ENCODE data around the gene ZNF516. TPM values are rescaled to one million over a fixed set of nuclear protein-coding genes. Genes with fewer than 3 reads are reported as not detected.

ZNF516 gene
- polyA plus RNA-seq, 3 donors, result 5.0 to 41.9 (median 8.6) TPM

DNA sequence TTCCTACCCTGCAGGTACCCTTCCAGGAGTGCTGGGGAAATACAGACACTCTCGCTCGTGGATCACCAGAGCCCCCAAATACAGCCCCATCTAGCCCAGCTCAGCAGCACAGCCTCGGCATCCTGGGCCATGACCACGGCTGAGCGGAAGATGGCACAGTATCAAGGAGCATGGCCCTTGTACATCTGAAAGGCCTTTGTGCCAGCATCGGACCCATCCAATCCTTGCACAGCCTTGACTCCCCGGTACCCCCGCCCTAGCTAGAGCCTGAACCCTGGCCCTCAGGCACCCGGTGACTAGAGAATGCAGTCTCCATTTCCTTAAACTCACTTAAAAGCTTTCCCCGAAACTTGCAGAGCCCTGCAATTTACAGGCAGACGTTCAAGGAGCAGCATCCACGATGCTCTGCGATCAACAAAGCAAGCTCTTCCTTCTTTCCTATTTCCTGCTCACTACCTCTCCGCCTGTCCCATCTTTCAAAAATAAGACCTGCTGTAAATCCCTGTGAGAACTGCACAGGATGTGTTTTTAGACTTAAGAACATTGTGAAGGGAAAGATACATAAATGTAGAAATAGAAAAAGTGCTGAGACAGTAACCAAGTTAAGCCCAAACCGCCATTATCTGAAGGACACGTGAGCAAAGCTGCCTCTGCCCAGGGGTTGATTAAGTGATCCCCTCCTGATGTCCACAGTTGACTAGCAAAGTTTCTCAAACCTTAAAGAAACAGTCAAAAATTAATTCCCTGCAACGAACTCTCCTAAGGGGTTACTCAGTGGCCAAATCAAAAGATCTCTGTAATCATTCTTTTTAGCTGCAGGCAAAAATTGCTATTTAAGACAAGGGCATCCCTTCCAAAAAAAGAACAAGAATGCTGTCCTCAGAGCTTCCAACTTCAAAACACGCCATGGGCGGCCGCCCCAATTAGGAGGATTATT lies 48.5 kb downstream of the ZNF516 start:
- peak overlapping the region; percentile 34 to 90 for H3K27ac ChIP-seq (ENCODE audit: low read depth in 1 of 2, low read length in 2 of 2)
- TF ChIP-seq, protein P1, sequence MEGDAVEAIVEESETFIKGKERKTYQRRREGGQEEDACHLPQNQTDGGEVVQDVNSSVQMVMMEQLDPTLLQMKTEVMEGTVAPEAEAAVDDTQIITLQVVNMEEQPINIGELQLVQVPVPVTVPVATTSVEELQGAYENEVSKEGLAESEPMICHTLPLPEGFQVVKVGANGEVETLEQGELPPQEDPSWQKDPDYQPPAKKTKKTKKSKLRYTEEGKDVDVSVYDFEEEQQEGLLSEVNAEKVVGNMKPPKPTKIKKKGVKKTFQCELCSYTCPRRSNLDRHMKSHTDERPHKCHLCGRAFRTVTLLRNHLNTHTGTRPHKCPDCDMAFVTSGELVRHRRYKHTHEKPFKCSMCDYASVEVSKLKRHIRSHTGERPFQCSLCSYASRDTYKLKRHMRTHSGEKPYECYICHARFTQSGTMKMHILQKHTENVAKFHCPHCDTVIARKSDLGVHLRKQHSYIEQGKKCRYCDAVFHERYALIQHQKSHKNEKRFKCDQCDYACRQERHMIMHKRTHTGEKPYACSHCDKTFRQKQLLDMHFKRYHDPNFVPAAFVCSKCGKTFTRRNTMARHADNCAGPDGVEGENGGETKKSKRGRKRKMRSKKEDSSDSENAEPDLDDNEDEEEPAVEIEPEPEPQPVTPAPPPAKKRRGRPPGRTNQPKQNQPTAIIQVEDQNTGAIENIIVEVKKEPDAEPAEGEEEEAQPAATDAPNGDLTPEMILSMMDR (IDR thresholded peaks at IDR 0.05), result no peak
- no peaks in the 10 kb centered on the region for H3K9me3 ChIP-seq (replicated peaks in 1 of 2; ENCODE audit: control insufficient read depth in 1 of 2, insufficient read depth in 1 of 2, low read length in 2 of 2)
- H3K4me2 ChIP-seq (replicated peaks; ENCODE audit: extremely low read depth, low read length, poor library complexity, severe bottlenecking), result no peak overlapping the region
- H3K9ac ChIP-seq (ENCODE audit: insufficient read depth, low read length, poor library complexity, severe bottlenecking), result no peak overlapping the region
- H3K36me3 ChIP-seq (replicated peaks in 1 of 2; ENCODE audit: control insufficient read depth in 1 of 2, insufficient read depth in 2 of 2, low read length in 2 of 2), result peaks cover 24 to 36% of the 10 kb centered on the region in 2 donors
- H3K4me3 ChIP-seq (replicated peaks in 1 of 3; ENCODE audit: low read depth in 2 of 3, low read length in 3 of 3), result no peak overlapping the region
- DNase-seq, result no peak
- H3K9me3 Mint-ChIP-seq, result peaks cover 0 to 5% (median 1%) of the 10 kb centered on the region in 7 donors
- WGBS (ENCODE audit: insufficient coverage), result 91% methylated on average over 15 of the region's 20 CpGs
- peaks cover 59 to 65% of the 10 kb centered on the region in 2 donors for H3K4me1 ChIP-seq (ENCODE audit: control insufficient read depth in 1 of 2, insufficient read depth in 2 of 2, low read length in 2 of 2)
- no peak overlapping the region for H3K4me3 Mint-ChIP-seq
- peaks cover 0 to 2% (median 0%) of the 10 kb centered on the region in 3 donors for H3K27me3 Mint-ChIP-seq (ENCODE audit: low read depth in 3 of 3)
- H3K36me3 Mint-ChIP-seq, result peaks cover 24 to 58% of the 10 kb centered on the region in 2 donors
- H3K4me1 Mint-ChIP-seq, result peaks cover 63% of the 10 kb centered on the region
- no peaks in the 10 kb centered on the region for H3K27me3 ChIP-seq (ENCODE audit: control insufficient read depth in 2 of 2, insufficient read depth in 2 of 2, low read length in 2 of 2)
- intact Hi-C loops (cut with micrococcal nuclease), result loop anchor here in 1 of 2 donors (5.0 kb wide), 1 partner anchor 41 kb away; no protein-coding TSS in a partner anchor
- H2AFZ ChIP-seq (ENCODE audit: insufficient read depth, low read depth, low read length, poor library complexity, severe bottlenecking), result no peak overlapping the region
- peaks cover 97% of the 10 kb centered on the region for H4K20me1 ChIP-seq (ENCODE audit: insufficient read depth, low read length)
- H3K27ac Mint-ChIP-seq, result peak overlapping the region; percentile 2 to 97 (median 86)
- H3K79me2 ChIP-seq (ENCODE audit: insufficient read depth, low read length), result peaks cover 100% of the 10 kb centered on the region

DNA sequence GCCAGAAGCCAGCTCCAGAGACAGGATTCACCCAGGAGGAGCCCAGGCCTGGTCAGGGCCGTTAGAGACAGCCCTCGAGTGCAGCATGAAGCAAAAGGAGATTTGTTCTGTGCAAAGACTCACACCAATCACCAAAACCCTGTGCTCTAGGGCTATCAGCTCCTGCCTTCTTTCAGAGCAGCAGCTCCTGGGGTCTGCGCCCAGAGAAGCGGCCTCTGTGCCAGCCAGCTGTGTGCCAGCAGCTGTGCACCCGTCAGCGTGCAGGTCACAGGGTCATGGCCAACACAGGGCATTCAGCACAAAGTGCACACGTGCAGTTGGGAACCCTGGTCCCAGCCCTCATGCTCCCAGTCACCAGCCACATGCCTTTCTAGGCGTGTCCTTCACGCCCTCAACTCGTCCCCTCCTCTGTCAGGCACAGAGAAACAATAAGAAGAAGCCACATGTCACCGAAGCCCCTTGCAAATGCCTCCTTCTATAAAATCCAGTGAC lies 49.3 kb downstream of the ZNF516 start:
- Histone ChIP-seq H3K9me3 (replicated peaks in 1 of 2; ENCODE audit: control insufficient read depth in 1 of 2, insufficient read depth in 1 of 2, low read length in 2 of 2) (no peaks in the 10 kb centered on the region), H3K36me3 (replicated peaks in 1 of 2; ENCODE audit: control insufficient read depth in 1 of 2, insufficient read depth in 2 of 2, low read length in 2 of 2) (peaks cover 28 to 43% of the 10 kb centered on the region in 2 donors), H3K9ac (ENCODE audit: insufficient read depth, low read length, poor library complexity, severe bottlenecking) (no peak overlapping the region), H3K4me1 (ENCODE audit: control insufficient read depth in 1 of 2, insufficient read depth in 2 of 2, low read length in 2 of 2) (peaks cover 51 to 58% of the 10 kb centered on the region in 2 donors), H3K4me2 (replicated peaks; ENCODE audit: extremely low read depth, low read length, poor library complexity, severe bottlenecking) (no peak overlapping the region), H2AFZ (ENCODE audit: insufficient read depth, low read depth, low read length, poor library complexity, severe bottlenecking) (no peak overlapping the region), H3K27ac (ENCODE audit: low read depth in 1 of 2, low read length in 2 of 2) (peak overlapping the region; percentile 34 to 90), H3K27me3 (ENCODE audit: control insufficient read depth in 2 of 2, insufficient read depth in 2 of 2, low read length in 2 of 2) (no peaks in the 10 kb centered on the region), H4K20me1 (ENCODE audit: insufficient read depth, low read length) (peaks cover 97% of the 10 kb centered on the region), H3K79me2 (ENCODE audit: insufficient read depth, low read length) (peaks cover 99% of the 10 kb centered on the region), H3K4me3 (replicated peaks in 1 of 3; ENCODE audit: low read depth in 2 of 3, low read length in 3 of 3) (no peak overlapping the region)
- TF ChIP-seq, protein P1 (IDR thresholded peaks at IDR 0.05), result no peak
- Mint-ChIP-seq H3K4me3 (no peak overlapping the region), H3K27ac (peak overlapping the region in 6 of 7 donors; percentile 15 to 88 (median 66)), H3K27me3 (ENCODE audit: low read depth in 3 of 3) (peaks cover 0 to 2% (median 0%) of the 10 kb centered on the region in 3 donors), H3K4me1 (peaks cover 58% of the 10 kb centered on the region), H3K36me3 (peaks cover 28 to 64% of the 10 kb centered on the region in 2 donors), H3K9me3 (peaks cover 0 to 5% (median 1%) of the 10 kb centered on the region in 7 donors)
- WGBS (ENCODE audit: insufficient coverage), result 81% methylated on average over 11 of the region's 11 CpGs
- intact Hi-C loops (cut with micrococcal nuclease), result loop anchor here in 1 of 2 donors (5.0 kb wide), 1 partner anchor 42 kb away; no protein-coding TSS in a partner anchor
- DNase-seq, result no peak
